SK-N-SH (cell line): ENCODE measurements around the gene PKN1. TPM values are rescaled to one million over a fixed set of nuclear protein-coding genes. Genes with fewer than 3 reads are reported as not detected.

Experiments
- CTCF ChIA-PET: fragments of 300-600, 350-600 bp; formaldehyde crosslinking; extraction: SDS; loops from one replicate; lab custom pipeline; 2021; lab: Yijun Ruan, JAX
- POLR2A ChIA-PET: fragments of 350-600 bp; sonication (Branson Sonifier 250); formaldehyde crosslinking; extraction: SDS; loops from one replicate; lab custom pipeline; 2020; ENCODE audit warnings: antibody characterized with exemption, inconsistent platforms; lab: Yijun Ruan, JAX
- DNase-seq: peaks from one replicate; pipeline ENCODE4 v3.0.0; 2012
- H2AFZ ChIP-seq: fragments of 200-600 bp; sonication (generic); 2 replicates; pipeline ENCODE4 v1.8.1; 2016; ENCODE audit warnings: antibody characterized with exemption, mild to moderate bottlenecking, low read depth
- H3F3A ChIP-seq: fragments of 200-600 bp; sonication (generic); replicated peaks from 2 replicates; pipeline ENCODE3; 2016; ENCODE audit warnings: antibody characterized with exemption, mild to moderate bottlenecking; ENCODE audit not compliant: insufficient read depth
- H3K27ac ChIP-seq, 2 experiments: fragments of 200-500 bp in 1 of 2; fragments of 200-600 bp in 1 of 2; sonication (Bioruptor generic) in 1 of 2; sonication (generic), shearing (Covaris generic) in 1 of 2; 2 replicates each; pipeline versions ENCODE4 v1.5.1 to v1.6.1; 2014 to 2016; ENCODE audit warnings: low read depth in 2 of 2, inconsistent platforms in 1 of 2, low read length in 1 of 2, mild to moderate bottlenecking in 1 of 2, mixed read lengths in 1 of 2
- H3K27me3 ChIP-seq: fragments of 200-600 bp; sonication (generic), shearing (Covaris generic); 2 replicates; pipeline ENCODE4 v1.6.1; 2016; ENCODE audit warnings: mixed run types; ENCODE audit not compliant: insufficient read depth
- H3K36me3 ChIP-seq, 2 experiments: fragments of 200-500 bp in 1 of 2; fragments of 200-600 bp in 1 of 2; sonication (Bioruptor generic) in 1 of 2; sonication (generic) in 1 of 2; replicated peaks in 1 of 2; 2 replicates each; pipeline versions ENCODE3 to v1.5.1; 2014 to 2016; ENCODE audit warnings: low read length in 1 of 2, mild to moderate bottlenecking in 1 of 2; ENCODE audit not compliant: insufficient read depth in 2 of 2, control insufficient read depth in 1 of 2
- H3K4me1 ChIP-seq, 2 experiments: fragments of 200-500 bp in 1 of 2; fragments of 200-600 bp in 1 of 2; sonication (Bioruptor generic) in 1 of 2; sonication (generic), shearing (Covaris generic) in 1 of 2; 2 replicates each; pipeline versions ENCODE4 v1.5.1 to v1.6.1; 2014 to 2016; ENCODE audit warnings: low read depth in 1 of 2, low read length in 1 of 2, mixed run types in 1 of 2; ENCODE audit not compliant: insufficient read depth in 2 of 2, control insufficient read depth in 1 of 2
- H3K4me2 ChIP-seq: fragments of 200-600 bp; sonication (generic), shearing (Covaris generic); 2 replicates; pipeline ENCODE4 v1.6.1; 2017; ENCODE audit warnings: mixed run types
- H3K4me3 ChIP-seq, 2 experiments: fragments of 200-500 bp in 1 of 2; fragments of 200-600 bp in 1 of 2; sonication (Bioruptor generic) in 1 of 2; sonication (generic), shearing (Covaris generic) in 1 of 2; 2 replicates each; pipeline versions ENCODE4 v1.5.1 to v1.8.1; 2014 to 2016; ENCODE audit warnings: low read depth in 2 of 2, inconsistent platforms in 1 of 2, low read length in 1 of 2, mild to moderate bottlenecking in 1 of 2, mixed read lengths in 1 of 2, moderate library complexity in 1 of 2
- H3K79me2 ChIP-seq: fragments of 200-600 bp; sonication (generic); 2 replicates; pipeline ENCODE4 v1.8.1; 2017; ENCODE audit warnings: mild to moderate bottlenecking; ENCODE audit not compliant: insufficient read depth
- H3K9ac ChIP-seq: fragments of 200-600 bp; sonication (generic); 2 replicates; pipeline ENCODE4 v1.6.1; 2017; ENCODE audit warnings: mixed run types
- H3K9me2 ChIP-seq: fragments of 200-600 bp; sonication (generic); 2 replicates; pipeline ENCODE4 v1.6.1; 2017; ENCODE audit warnings: mixed run types
- H3K9me3 ChIP-seq: fragments of 200-600 bp; sonication (generic); 2 replicates; pipeline ENCODE4 v1.6.1; 2017; ENCODE audit warnings: mixed run types, mild to moderate bottlenecking, moderate library complexity
- H4K20me1 ChIP-seq: fragments of 200-600 bp; sonication (generic); 2 replicates; pipeline ENCODE4 v1.6.1; 2017; ENCODE audit warnings: mild to moderate bottlenecking, mixed run types; ENCODE audit not compliant: insufficient read depth
- CTCF ChIP-seq: fragments of 200-600 bp; sonication (generic); IDR thresholded peaks from 2 replicates; pipeline ENCODE4 v1.6.1; 2017; ENCODE audit warnings: antibody characterized with exemption, mild to moderate bottlenecking, moderate library complexity
- ELF1 ChIP-seq: IDR thresholded peaks from 2 replicates; pipeline ENCODE4 v1.4.0; 2012
- EP300 ChIP-seq, 2 experiments: IDR thresholded peaks; 2 replicates each; pipeline versions ENCODE4 v1.4.0 to v1.6.1; 2012; ENCODE audit warnings: borderline replicate concordance in 1 of 2, low read depth in 1 of 2, low read length in 1 of 2
- FOSL2 ChIP-seq: IDR thresholded peaks from 2 replicates; pipeline ENCODE4 v1.4.0; 2012; ENCODE audit warnings: low read depth, mild to moderate bottlenecking, moderate library complexity, borderline replicate concordance
- FOXM1 ChIP-seq: IDR thresholded peaks from 2 replicates; pipeline ENCODE4 v1.4.0; 2012; ENCODE audit warnings: low read depth, mild to moderate bottlenecking
- GABPA ChIP-seq: IDR thresholded peaks from 2 replicates; pipeline ENCODE4 v1.4.0; 2012; ENCODE audit warnings: low read depth, mild to moderate bottlenecking
- GATA2 ChIP-seq: sonication (generic); formaldehyde crosslinking; IDR thresholded peaks from 2 replicates; pipeline ENCODE4 v1.5.0; 2020; ENCODE audit warnings: mild to moderate bottlenecking, missing genetic modification reagents
- JUND ChIP-seq: IDR thresholded peaks from 2 replicates; pipeline ENCODE4 v1.4.0; 2012
- MXI1 ChIP-seq: IDR thresholded peaks from 2 replicates; pipeline ENCODE4 v1.6.1; 2012; ENCODE audit warnings: mild to moderate bottlenecking, low read depth, low read length, improper control_type of control experiment
- POLR2AphosphoS5 ChIP-seq: IDR thresholded peaks from 2 replicates; pipeline ENCODE4 v1.6.1; 2012; ENCODE audit warnings: low read depth, low read length
- RCOR1 ChIP-seq: fragments of 150-350 bp; IDR thresholded peaks from 2 replicates; pipeline ENCODE4 v1.6.1; 2017; ENCODE audit warnings: antibody characterized with exemption, low read length
- REST ChIP-seq: IDR thresholded peaks from 2 replicates; pipeline ENCODE4 v1.6.1; 2012; ENCODE audit warnings: mild to moderate bottlenecking, low read depth, low read length, moderate library complexity
- SMC3 ChIP-seq: IDR thresholded peaks from 2 replicates; pipeline ENCODE4 v1.6.1; 2012; ENCODE audit warnings: low read depth, low read length, improper control_type of control experiment
- TAF1 ChIP-seq: IDR thresholded peaks from 2 replicates; pipeline ENCODE4 v1.6.1; 2012; ENCODE audit warnings: low read depth, mild to moderate bottlenecking, low read length, moderate library complexity, borderline replicate concordance
- TCF12 ChIP-seq: IDR thresholded peaks from 2 replicates; pipeline ENCODE4 v1.4.0; 2012
- TEAD4 ChIP-seq: IDR thresholded peaks from 2 replicates; pipeline ENCODE4 v1.4.0; 2012; ENCODE audit warnings: mild to moderate bottlenecking, borderline replicate concordance; ENCODE audit not compliant: insufficient read depth
- USF2 ChIP-seq: fragments of 150-350 bp; IDR thresholded peaks from 2 replicates; pipeline ENCODE4 v1.6.1; 2017; ENCODE audit warnings: antibody characterized with exemption, low read length, low read depth, borderline replicate concordance
- YY1 ChIP-seq: IDR thresholded peaks from 2 replicates; pipeline ENCODE4 v1.4.0; 2012; ENCODE audit warnings: low read depth, mild to moderate bottlenecking
- WGBS: methylation state at CpG from one replicate; pipeline ENCODE4 v1.1.6; 2017; ENCODE audit warnings: low lambda C conversion rate; 5-methylcytosine and 5-hydroxymethylcytosine counted together
- polyA plus RNA-seq, 3 experiments: library from polyadenylated mRNA; depleted of rRNA; stranded (reverse); fragments of >200 nt; gene quantifications; 2 replicates each; pipeline ENCODE4 v1.2.3, GENCODE V29; 2012
- TF ChIP-seq, protein P1 (sequence below): fragments of 150-350 bp; IDR thresholded peaks from 2 replicates; pipeline ENCODE4 v1.6.1; 2016; ENCODE audit warnings: mild to moderate bottlenecking, low read depth, low read length

The PKN1 gene
- polyA plus RNA-seq, 1 of the 3 experiments (the other 2 are of a cell fraction): 99.6 TPM

- no peak for DNase-seq
- Histone ChIP-seq H3K27ac (no peak overlapping the region), H3K9ac (no peak overlapping the region), H3K9me2 (no peaks in the 10 kb centered on the region), H3K36me3 (peaks cover 30 to 52% of the 10 kb centered on the region in 2 experiments), H3K4me1 (peaks cover 8 to 11% of the 10 kb centered on the region in 2 experiments; a peak in 2 of 4 replicates), H3K4me3 (no peak overlapping the region), H2AFZ (no peak overlapping the region), H3K9me3 (no peaks in the 10 kb centered on the region), H3F3A (peaks cover 11% of the 10 kb centered on the region), H3K27me3 (no peaks in the 10 kb centered on the region), H4K20me1 (peaks cover 58% of the 10 kb centered on the region), H3K4me2 (no peak overlapping the region), H3K79me2 (peaks cover 55% of the 10 kb centered on the region)
- no peak for TF ChIP-seq RCOR1
- TF ChIP-seq TAF1: no peak
- TF ChIP-seq TEAD4: no peak
- no peak for TF ChIP-seq EP300 (IDR thresholded peaks at IDR 0.05; ENCODE audit: borderline replicate concordance in 1 of 2, low read depth in 1 of 2, low read length in 1 of 2)
- TF ChIP-seq POLR2AphosphoS5: no peak
- TF ChIP-seq ELF1: no peak
- no peak for TF ChIP-seq FOXM1
- TF ChIP-seq GATA2: no peak
- no peak for TF ChIP-seq GABPA
- TF ChIP-seq REST: no peak
- no peak for TF ChIP-seq SMC3
- no peak for TF ChIP-seq FOSL2
- TF ChIP-seq MXI1: no peak
- no peak for TF ChIP-seq YY1
- TF ChIP-seq JUND: no peak
- TF ChIP-seq TCF12: no peak
- TF ChIP-seq CTCF: no peak
- TF ChIP-seq, protein P1, sequence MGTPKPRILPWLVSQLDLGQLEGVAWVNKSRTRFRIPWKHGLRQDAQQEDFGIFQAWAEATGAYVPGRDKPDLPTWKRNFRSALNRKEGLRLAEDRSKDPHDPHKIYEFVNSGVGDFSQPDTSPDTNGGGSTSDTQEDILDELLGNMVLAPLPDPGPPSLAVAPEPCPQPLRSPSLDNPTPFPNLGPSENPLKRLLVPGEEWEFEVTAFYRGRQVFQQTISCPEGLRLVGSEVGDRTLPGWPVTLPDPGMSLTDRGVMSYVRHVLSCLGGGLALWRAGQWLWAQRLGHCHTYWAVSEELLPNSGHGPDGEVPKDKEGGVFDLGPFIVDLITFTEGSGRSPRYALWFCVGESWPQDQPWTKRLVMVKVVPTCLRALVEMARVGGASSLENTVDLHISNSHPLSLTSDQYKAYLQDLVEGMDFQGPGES: no peak
- no peak for TF ChIP-seq USF2
- 96% methylated on average over 12 of the region's 19 CpGs for WGBS
- CTCF ChIA-PET: interaction anchor here (1.4 to 2.3 kb wide), 4 partner anchors 63 to 275 kb away, joined by 3 to 11 read pairs (median 5); partner anchors contain the start of gene ASF1B
- POLR2A ChIA-PET: no interaction called here
Measured at GRCh38 chr19:14411161-14411937, 21.8 kb upstream of the PKN1 start.
